GM18870 (cell line): ENCODE measurements around the gene CAMTA2.

Experiments used
- ATAC-seq: cut with Tn5 transposase; IDR thresholded peaks from one replicate; pipeline ENCODE4 v1.9.1; 2021; ENCODE audit warnings: moderate library complexity; ENCODE audit not compliant: unreplicated experiment

CAMTA2 gene

DNA sequence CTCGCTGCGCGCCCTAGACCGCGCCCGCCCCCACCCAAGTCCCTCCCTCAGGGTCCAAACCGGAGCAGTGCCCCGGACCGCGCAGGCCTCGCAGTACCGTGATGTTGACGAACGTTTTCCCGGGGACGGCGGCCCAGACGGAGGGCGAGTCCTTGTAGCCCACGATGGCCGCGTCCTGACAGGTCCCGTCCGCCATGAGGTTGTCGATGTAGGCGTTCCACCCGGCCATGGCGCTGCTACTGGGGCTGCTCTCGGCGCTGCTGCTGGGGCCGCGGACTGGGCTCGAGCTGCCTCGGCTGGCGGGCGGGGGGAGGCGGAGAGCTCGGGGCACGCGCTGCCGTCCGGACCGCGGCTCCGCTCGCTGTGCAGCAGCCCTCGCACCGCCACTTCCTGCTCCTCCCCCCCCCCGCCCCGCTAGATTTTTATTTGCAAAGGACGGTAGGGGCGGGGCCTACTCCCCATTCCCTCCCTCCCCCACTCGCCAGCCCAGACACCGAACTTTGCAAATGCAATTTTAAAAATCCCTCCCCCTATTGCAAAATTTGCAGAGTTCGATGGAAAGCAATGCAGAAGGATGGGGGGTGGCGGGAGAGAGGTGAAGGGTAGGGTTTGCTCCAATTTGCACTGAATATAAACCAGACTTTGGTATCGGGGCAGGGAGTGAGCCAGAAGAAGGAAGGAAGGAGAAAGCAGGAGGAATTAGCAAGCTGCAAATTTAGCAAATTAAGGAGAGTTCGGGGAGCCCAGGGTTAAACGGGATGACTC lies 39.1 kb downstream of the CAMTA2 start, which contains the start of gene PFN1:
Gene PFN1 (minus strand): TSS at position 365 of the 765 bp plus-strand sequence. CDS start 136 bp downstream, at position 229.
- no peak for ATAC-seq

DNA sequence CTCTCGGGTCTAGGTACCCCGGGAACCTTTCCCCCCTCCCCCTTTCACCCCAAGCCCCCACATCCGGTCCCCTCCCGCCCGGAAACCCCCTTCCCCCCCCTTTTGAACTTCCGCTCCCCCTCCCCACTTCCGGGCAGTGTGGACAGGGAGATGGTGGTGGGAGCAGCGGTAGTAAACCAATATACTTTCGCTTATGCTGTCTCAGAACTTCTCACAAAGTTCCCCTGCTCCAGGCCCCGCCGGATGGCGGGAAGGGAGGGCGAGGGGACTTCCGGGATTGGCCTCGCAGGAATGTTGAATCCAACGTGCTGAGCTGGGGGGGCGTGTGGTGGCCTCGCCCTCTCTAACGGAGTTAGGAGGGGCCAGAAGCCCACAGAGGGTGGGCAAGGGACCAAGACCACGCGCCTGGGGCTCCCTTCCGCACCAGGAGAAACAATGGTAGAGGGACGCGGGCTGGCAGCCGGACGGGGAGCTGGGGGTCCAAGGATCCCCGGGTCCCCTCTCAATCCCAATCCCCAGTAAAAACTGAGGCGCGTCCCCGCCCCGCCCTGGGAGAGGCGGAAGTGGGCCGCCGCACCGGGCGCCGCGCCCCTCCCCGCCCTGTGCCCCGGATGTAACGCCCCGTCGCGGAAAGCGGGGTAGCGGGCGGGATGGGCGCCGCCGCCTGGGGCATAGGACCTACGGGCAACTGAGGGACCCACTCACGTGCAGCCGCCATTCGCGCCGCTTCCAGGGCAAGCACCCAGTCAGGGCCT lies 39.9 kb downstream of the CAMTA2 start:
- ATAC-seq = no peak

DNA sequence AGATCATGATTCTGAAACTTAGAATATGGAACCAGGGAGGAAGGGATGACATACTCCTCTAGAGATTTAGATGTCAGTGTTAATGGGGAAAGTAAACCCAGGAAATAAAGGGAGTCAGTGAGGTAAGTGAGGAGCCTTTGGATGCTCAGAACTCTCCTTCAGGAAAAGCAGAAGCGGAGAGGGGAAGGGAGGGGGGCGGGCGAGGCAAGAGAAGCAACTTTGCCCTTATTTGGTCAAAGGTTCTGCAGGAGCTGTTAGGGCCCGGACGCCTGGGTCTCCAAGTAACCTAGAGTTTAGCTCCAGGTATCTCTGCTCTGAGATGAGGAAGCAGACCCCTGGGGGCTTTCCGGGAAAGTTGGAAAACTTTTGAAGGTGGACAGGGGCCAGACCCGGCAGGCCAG lies 40.5 kb downstream of the CAMTA2 start:
- no peak for ATAC-seq

DNA sequence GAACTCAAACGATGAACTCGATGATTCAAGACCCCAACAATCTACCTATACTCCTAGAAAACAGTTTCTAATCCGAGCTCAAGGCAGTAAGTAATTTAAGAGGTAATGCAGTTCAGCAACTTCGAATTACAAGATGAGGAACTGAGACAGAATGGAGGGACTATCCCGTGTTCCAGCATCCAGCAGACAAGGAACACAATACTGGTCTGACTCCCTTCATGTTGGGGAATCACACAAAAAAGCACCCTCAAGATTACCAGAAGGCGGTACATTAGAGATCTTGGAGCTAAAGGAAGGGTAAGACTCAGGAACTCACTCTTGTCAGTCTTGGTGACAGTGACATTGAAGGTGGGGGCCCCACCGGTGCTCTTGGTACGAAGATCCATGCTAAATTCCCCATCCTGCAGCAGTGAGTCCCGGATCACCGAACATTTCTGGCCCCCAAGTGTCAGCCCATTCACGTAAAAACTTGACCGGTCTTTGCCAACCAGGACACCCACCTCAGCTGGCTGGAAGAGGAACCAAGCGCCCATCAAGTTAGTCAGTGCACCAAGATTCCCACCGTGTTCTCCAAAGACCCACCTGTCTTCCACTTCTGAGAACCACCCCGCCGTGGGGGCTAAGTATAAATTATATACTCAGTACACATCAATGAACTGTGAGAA lies 41.0 kb downstream of the CAMTA2 start:
- no peak for ATAC-seq

DNA sequence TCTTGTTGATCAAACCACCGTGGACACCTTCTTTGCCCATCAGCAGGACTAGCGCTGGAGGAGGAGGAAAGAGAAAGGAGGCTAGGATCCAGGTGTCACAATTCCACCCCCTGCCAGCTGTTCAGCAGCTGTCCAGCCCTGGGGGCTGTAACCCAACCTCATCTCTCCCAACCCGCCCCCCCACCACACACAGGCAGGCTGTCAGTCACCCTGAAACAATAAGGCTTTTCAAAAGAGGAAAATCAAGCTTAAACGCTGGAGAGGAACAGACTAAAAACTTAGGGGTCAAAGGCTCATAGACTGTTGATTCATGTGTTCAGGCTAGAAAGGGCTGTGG lies 41.6 kb downstream of the CAMTA2 start:
- ATAC-seq = no peak

DNA sequence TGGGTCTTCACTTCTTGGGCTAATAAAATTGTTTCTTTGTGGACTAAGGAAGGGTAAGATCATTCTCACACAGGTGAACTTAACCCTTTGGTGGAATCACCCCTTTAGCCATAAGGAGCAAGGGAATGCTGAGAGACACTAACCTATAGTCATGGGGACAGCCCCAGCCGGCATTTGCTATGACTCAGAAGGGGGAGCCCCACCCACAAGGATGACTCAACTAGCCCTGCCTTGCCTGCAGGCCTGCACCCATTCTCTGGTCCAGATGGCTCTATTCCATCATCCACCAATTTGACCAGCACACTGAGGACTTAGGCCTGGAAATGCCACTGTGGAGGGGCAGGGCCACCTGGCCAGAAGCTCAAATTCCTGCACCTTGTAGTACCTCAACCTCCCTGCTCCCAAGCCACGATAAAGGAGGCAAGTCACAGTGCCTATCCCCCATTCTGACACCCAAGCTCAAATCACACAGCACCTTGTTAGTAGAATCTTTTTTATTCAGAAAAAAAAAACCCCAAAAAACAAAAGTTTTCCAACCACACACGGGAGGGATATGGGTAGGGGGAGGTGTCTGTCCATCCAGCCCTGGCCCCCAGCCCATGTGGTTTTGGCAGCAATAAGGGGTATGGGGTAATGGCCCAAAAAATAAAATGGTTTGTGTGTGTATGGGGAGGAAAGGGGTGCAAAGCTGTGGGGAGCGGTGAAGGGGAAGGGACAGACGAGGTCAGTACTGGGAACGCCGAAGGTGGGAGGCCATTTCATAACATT lies 42.1 kb downstream of the CAMTA2 start:
- peak; percentile 36 for ATAC-seq

DNA sequence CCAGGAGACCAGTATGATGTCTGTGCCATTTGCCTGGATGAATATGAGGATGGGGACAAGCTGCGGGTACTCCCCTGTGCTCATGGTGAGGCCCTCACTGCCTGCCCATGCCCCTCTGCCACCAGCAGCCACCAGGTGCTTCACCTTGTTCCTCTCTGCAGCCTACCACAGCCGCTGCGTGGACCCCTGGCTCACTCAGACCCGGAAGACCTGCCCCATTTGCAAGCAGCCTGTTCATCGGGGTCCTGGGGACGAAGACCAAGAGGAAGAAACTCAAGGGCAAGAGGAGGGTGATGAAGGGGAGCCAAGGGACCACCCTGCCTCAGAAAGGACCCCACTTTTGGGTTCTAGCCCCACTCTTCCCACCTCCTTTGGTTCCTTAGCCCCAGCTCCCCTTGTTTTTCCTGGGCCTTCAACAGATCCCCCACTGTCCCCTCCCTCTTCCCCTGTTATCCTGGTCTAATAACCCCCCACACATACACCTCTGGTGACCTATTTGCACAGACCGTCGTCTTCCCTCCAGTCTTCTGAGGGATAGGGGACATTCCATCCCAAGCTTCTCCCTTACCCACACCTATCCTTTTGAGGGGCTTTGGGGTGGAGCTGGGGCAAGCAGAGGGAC lies 42.8 kb downstream of the CAMTA2 start:
- ATAC-seq = no peak

DNA sequence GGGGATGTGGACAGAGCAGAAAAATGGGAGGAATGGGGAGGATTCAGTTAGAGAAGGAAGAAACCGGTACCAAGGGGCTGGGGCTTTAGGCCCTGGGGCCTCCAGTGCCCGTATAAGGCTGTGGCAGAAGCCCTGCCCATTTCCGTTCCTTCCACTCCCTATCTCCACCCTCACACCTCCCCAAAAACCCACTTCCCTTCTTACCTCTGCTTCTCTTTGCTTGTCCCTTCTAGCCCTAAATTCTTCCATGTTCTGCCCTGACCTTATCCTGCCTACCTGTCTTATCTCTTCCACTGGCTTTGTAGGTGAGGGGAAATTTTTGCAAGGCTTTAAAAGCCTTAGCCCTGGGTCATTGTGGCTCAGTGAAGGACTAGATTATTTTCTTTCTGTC lies 43.3 kb downstream of the CAMTA2 start:
- ATAC-seq = no peak

DNA sequence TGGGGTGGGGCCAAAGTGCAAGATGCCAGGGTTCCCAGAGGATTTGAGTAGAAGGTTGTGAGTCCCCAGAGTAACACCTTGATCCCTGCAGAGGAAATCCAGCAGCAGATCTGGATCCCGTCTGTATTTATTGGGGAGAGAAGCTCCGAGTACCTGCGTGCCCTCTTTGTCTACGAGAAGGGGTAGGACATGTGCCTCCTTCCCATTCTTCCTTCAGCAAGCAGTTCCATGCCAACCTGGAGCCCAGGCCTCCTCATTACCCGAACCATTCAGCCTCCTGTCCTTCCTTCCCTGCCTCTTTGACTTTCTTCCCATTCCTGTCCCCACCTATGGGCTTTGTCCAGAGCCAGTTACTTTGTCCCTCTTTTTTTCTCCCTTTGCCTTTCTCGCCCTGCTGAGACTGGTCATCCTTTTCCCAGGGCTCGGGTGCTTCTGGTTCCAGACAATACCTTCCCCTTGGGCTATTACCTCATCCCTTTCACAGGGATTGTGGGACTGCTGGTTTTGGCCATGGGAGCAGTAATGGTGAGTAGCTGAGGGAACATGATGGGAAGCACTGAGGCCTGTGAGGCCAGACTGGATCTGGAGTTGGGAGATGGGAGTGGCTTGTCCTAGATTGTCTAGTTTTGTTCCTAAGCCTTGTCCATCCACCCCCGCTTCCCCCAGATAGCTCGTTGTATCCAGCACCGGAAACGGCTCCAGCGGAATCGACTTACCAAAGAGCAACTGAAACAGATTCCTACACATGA lies 44.5 kb downstream of the CAMTA2 start:
- ATAC-seq = no peak

DNA sequence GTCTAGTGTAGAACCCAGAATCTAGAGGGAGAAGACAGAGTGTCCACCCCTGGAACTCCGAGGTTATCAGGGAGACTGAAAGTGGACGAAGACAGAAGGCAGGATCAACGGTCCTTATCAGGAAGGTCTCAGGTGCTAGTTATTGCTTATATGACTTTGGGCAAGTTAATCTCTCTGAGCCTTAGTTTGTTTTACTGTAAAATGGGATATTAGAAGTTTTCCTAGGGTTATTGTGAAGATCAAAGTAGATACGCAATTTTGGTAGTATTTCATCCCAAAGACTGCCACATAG lies 46.2 kb downstream of the CAMTA2 start:
- ATAC-seq = no peak

DNA sequence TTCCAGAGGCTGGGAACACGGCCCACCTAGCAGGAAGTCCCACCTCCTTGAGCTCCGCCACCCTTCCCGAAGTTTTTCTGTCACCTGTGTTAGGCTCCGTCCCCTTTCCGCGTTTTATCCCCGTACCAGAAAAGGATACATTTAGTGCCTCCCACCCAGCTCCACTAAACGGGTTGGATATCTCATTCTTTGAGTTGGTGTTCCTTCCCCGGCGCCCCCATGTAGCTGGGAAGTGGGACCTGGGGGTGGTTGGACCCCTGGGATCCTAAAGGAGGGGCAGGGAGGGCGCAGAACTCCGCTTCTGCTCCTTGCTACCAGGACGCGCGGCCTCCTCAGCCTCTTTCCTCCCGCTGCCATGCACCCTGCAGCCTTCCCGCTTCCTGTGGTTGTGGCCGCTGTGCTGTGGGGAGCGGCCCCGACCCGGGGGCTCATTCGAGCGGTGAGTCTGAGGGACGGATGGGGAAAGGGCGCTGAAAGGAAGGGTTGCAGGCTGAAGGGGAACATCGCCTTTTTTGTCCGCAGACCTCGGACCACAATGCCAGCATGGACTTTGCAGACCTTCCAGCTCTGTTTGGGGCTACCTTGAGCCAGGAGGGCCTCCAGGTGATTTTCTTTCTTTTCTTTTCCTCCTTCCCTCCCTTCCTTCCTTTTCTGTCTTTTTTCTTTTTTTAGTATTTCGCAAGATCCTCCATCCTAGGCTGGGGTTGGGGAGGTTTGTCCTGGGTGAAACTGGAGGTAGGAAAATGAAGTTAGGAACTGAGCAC lies 46.7 kb downstream of the CAMTA2 start:
- no peak for ATAC-seq

DNA sequence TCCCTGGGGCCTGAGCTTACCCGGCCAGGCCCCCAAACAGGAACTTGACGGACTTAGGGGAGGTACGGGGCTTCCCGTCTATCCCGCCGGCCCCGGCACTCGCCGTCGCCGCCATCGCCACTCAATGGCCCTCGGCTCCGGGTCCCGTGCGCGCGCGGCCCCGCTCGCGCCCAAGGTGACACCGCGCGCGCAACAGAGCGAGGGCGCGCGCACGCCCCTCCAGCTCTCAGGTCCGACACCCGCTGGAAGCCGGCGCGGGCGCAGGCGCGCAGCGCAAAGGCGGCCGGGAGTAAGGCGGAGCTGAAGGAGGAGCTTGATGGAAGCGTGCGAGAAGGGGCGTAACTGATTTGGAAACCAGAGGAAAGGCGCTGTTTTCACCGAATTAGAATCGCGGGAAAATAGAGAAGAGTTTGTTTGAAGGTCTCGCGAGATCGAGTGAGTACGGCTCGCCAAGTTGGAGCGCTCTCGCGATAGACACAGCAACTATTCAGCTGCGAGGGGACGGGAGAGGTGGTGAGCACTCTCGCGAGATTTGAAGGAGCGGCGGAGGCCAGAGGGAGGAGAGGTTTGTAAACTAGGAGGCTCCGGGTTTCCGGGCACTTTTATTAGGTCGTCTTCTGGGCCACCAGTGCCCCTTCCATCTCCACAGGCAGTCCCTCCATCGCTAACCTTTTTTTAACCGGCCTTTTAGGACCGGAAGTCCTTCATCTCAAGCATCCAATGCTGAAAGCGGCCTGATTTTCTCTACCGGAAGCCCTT lies 47.5 kb downstream of the CAMTA2 start, which contains the start of the genes RNF167 and SLC25A11:
Gene RNF167 (plus strand): TSS at position 473 of the 759 bp plus-strand sequence. CDS start 642 bp downstream, outside the sequence.
Gene SLC25A11 (minus strand): TSS at position 251 of the 759 bp plus-strand sequence. CDS start 136 bp downstream, at position 115.
- peak; percentile 81 for ATAC-seq

DNA sequence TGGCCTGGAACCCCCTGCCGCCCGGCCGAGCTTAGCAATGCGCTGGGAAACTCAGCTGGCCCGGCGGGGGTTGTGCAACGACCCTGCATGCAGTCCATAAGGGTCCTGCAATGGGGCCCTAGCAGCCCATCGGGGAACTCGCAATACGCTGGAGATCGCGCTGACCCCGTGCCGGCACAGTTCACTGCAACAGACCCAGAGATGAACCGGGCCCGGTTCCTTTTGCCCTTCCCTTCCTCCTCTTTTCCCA lies 48.0 kb downstream of the CAMTA2 start:
- peak; percentile 10 for ATAC-seq

DNA sequence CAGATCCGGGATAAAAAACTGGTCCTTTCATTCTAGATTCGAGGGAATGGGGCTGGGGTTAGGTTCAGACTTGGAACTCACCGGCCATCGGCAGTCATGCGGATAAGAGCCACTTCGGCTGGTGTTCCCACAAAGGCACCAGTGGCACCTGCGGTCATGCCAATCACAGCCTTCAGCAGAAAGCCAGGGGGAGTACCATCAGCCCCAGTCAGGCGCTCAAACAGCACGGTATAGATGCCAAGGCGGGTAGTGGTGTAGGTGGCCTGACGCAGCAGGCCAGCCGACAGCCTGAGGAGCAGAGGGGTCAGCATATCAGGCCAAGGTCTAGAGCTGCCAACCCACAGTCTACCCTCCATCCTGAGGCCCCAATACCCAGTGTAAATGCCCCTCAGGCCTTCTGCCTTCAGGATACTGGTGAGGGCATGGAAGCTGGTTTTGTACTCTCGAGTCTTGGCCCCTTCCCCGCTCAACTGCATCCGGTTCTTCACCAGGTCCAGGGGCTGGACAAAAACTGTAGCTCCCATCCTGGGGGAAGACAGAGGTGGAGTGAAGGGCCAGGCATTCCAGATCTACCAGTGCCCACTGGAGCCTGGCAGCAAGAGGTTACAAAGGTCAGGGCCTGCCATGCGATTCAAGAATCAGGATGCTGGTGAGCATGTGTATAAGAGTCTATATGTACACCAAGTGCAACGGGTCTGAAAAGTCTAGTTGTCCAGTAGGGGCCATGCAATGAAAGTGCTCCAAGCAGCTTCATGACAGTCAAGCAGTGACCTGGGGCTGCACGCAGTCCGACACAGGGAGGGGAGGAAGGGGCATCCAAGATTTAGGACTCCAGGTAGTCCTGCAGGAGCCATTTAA lies 48.6 kb downstream of the CAMTA2 start:
- no peak for ATAC-seq

DNA sequence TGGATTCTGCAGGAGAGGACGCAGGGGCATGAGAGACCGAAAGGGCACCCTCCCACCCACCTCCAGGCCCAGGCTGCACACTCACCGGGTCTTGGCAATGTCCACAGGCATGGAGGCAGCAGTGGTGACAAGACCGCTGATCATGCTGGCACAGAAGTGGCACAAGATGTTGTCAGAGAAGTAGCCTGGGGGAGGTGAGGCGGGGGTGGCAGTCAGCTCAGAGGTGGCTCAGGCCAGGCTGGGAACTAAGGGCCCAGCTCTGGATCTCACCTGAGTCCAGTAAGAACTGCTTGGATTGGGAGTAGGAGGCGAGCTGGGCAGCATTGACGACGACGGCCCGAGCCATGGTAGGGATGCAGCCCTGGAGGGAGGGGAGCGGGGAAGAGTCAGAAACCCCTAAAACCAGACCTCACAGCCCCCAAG lies 49.4 kb downstream of the CAMTA2 start:
- ATAC-seq = no peak

DNA sequence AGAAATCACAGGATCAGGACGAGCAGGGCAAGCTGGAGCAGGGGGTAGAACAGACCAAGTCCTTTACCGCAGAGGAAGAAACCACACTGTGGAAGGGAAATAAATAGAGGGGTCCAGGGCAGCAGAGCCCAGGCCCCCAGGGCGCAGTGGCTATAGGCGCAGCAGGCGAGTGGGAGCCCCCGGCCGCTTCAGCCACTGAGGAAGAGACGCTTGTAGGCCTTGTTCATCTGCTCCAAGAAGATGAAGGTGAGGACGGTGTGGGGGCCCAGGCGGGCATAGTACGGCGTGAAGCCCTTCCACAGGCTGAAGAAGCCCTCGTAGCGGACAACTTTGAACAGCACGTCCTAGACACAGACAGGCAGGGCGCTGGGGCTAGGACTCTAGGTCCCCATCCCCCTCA lies 49.9 kb downstream of the CAMTA2 start:
- ATAC-seq = no peak

DNA sequence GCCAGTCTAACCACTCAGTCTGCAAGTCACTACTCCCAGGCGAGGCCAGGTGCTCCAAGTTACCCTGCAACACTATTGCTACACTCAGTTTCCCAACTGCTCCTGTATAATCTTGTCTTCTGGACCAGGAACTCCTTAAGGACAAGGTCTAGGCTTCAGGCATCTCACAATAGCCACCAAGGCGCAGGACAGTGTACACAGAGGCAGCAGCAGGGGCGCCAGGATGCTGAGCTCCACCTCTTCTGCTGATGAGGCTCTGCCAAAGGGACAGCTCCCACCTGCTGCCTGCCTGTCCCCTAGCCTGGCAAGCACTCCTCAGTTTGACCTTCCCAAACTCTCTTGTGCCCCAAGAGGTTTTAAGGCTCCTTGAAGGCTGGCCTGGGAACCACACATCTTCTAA lies 51.0 kb downstream of the CAMTA2 start:
- no peak for ATAC-seq

DNA sequence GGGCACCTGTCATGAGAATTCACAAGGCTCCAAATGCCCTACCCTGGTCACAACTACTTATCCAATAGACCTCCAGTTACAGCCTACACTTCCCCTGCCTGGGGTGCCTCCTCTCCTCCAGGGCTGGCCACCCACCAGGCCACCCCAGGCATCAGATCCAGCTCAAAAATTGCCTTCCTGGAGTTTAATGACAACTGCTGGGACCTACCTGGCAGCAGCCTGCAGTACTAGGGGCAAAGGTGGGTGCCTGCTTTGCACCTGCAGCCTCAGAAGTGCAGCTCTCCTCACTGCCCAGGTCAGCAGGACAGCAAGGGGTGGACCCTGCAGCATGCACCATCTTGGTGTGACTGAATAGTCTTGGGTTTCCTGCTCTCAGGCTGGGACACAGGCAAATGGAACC lies 51.8 kb downstream of the CAMTA2 start:
- ATAC-seq = no peak
